ENCODE measurements around the gene KRT86.
"Not testable (repeated sequence)": the region's sequence is repeated elsewhere in the genome, so short reads cannot be mapped to it uniquely, and the experiment has no call there.

The KRT86 gene

GRCh38 chr12:52238207-52238840 lies 36.1 kb upstream of the KRT86 start:
- ChIA-PET POLR2A (ENCODE audit: low non-redundant PET) (interaction anchor here (0.5 to 0.6 kb wide), 3 partner anchors 83 to 299 kb away, joined by 3 to 6 read pairs (median 4); no protein-coding TSS in a partner anchor), CTCF (interaction anchor here (0.7 to 1.4 kb wide), 3 partner anchors 25 to 641 kb away, joined by 3 to 4 read pairs (median 3); no protein-coding TSS in a partner anchor)
- TF ChIP-seq, protein P1, sequence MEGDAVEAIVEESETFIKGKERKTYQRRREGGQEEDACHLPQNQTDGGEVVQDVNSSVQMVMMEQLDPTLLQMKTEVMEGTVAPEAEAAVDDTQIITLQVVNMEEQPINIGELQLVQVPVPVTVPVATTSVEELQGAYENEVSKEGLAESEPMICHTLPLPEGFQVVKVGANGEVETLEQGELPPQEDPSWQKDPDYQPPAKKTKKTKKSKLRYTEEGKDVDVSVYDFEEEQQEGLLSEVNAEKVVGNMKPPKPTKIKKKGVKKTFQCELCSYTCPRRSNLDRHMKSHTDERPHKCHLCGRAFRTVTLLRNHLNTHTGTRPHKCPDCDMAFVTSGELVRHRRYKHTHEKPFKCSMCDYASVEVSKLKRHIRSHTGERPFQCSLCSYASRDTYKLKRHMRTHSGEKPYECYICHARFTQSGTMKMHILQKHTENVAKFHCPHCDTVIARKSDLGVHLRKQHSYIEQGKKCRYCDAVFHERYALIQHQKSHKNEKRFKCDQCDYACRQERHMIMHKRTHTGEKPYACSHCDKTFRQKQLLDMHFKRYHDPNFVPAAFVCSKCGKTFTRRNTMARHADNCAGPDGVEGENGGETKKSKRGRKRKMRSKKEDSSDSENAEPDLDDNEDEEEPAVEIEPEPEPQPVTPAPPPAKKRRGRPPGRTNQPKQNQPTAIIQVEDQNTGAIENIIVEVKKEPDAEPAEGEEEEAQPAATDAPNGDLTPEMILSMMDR (conservative IDR thresholded peaks at IDR 0.05; ENCODE audit: low read depth) = no peak
- peak overlapping the region; percentile 100 for H3K27ac ChIP-seq
- no peak for DNase-seq (ENCODE audit: low spot score)

DNA sequence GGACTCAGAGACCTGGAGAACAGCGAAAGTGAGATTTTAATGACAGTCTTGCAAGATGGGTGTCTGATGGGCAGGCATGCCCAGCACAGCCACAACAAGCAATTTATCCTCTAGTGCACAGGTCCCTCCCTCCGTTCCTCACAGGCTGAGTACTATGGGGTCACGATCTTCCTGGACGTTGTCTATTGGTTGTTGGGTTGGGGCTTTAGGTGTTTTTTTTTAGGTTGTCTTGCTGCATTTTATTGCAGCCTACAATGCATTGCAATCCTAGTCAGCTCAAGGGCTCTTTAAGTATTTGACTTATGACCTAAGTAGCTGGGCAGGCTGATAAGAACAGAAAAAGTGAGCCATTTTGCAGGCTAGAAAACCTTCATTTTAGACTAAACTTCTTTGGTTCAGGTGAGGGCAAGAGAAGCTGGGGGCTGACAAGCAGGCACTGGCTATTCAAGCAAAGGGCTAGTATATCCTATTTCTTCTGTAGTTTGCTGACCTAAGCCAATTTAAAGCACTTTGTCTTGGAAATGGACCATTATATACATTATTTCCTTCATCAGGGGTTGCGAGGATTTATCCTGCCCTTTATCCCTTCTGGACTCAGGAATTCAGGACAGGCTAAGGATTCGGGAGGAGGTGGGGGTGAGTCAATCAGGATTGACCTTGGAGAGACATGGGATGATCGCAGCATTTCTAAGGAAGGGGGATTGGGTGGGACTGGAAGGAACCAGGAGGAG lies 35.4 kb upstream of the KRT86 start:
- peak overlapping the region; percentile 100 for H3K27ac ChIP-seq
- CTCF ChIA-PET = interaction anchor here (1.3 to 1.4 kb wide), 2 partner anchors 26 to 83 kb away, joined by 3 to 4 read pairs; no protein-coding TSS in a partner anchor
- POLR2A ChIA-PET (ENCODE audit: low non-redundant PET) = no interaction called here
- TF ChIP-seq, protein P1 (conservative IDR thresholded peaks at IDR 0.05; ENCODE audit: low read depth) = no peak
- no peak for DNase-seq (ENCODE audit: low spot score)

GRCh38 chr12:52239767-52240166 lies 34.7 kb upstream of the KRT86 start:
- CTCF ChIA-PET = no interaction called here
- POLR2A ChIA-PET (ENCODE audit: low non-redundant PET) = no interaction called here
- peak overlapping the region; percentile 100 for H3K27ac ChIP-seq
- DNase-seq (ENCODE audit: low spot score) = no peak
- TF ChIP-seq, protein P1 (conservative IDR thresholded peaks at IDR 0.05; ENCODE audit: low read depth) = no peak

- CTCF ChIA-PET; DNase-seq (ENCODE audit: low spot score); POLR2A ChIA-PET (ENCODE audit: low non-redundant PET): not testable (repeated sequence)
- H3K27ac ChIP-seq = peak overlapping the region; percentile 100
Observed at GRCh38 chr12:52240247-52240646, 34.2 kb upstream of the KRT86 start.

- H3K27ac ChIP-seq = peak overlapping the region; percentile 100
- TF ChIP-seq, protein P1 (conservative IDR thresholded peaks at IDR 0.05; ENCODE audit: low read depth) = no peak
- POLR2A ChIA-PET (ENCODE audit: low non-redundant PET) = no interaction called here
- CTCF ChIA-PET = interaction anchor here (0.6 kb wide), 1 partner anchor 103 kb away, joined by 4 read pairs; no protein-coding TSS in a partner anchor
- DNase-seq (ENCODE audit: low spot score) = no peak
Observed at GRCh38 chr12:52241205-52241842, 33.1 kb upstream of the KRT86 start.

GRCh38 chr12:52242442-52243258 lies 31.8 kb upstream of the KRT86 start:
- TF ChIP-seq, protein P1 (conservative IDR thresholded peaks at IDR 0.05; ENCODE audit: low read depth) = no peak
- CTCF ChIA-PET = interaction anchor here (0.6 kb wide), 1 partner anchor 27 kb away, joined by 3 read pairs; no protein-coding TSS in a partner anchor
- POLR2A ChIA-PET (ENCODE audit: low non-redundant PET) = no interaction called here
- H3K27ac ChIP-seq = peak overlapping the region; percentile 100
- no peak for DNase-seq (ENCODE audit: low spot score)
